Gastroesophageal sphincter (tissue), 4 donors: ENCODE measurements around the gene TEAD2. TPM values are rescaled to one million over a fixed set of nuclear protein-coding genes. Genes with fewer than 3 reads are reported as not detected.

Experiments
- ATAC-seq: fragments of 150-250 bp; one replicate; pipeline ENCODE4 v1.9.1; 2016; ENCODE audit warnings: mild to moderate bottlenecking, moderate library complexity
- H3K27ac ChIP-seq, 4 donors: fragments of 200-600 bp; sonication (generic) in 3 of 4; 1 replicate in 3 of 4; 2 replicates in 1 of 4; pipeline ENCODE4 v1.5.1; 2016 to 2019
- H3K27me3 ChIP-seq: fragments of 200-600 bp; sonication (generic); one replicate; pipeline ENCODE4 v1.5.1; 2019
- H3K36me3 ChIP-seq, 2 donors: fragments of 200-600 bp; sonication (generic); one replicate each; pipeline ENCODE4 v1.5.1; 2019; ENCODE audit warnings: control low read depth in 1 of 2
- H3K4me1 ChIP-seq, 3 donors: fragments of 200-600 bp; sonication (generic); 1 replicate in 2 of 3; 2 replicates in 1 of 3; pipeline ENCODE4 v1.5.1; 2016 to 2019; ENCODE audit warnings: control low read depth in 2 of 3
- H3K4me3 ChIP-seq, 2 donors: fragments of 200-600 bp; sonication (generic); one replicate each; pipeline ENCODE4 v1.5.1; 2019; ENCODE audit warnings: mild to moderate bottlenecking in 1 of 2, moderate library complexity in 1 of 2
- H3K9me3 ChIP-seq, 3 donors: fragments of 200-600 bp; sonication (generic); one replicate each; pipeline ENCODE4 v1.5.1; 2017 to 2019; ENCODE audit warnings: control low read depth in 2 of 3
- EP300 ChIP-seq: sonication (generic); formaldehyde crosslinking; IDR thresholded peaks from one replicate; pipeline ENCODE4 v1.6.1; 2017; ENCODE audit warnings: antibody characterized with exemption, mild to moderate bottlenecking
- POLR2A ChIP-seq, 2 donors: fragments of 450-650 bp; IDR thresholded peaks; one replicate each; pipeline ENCODE4 v1.6.1; 2017; ENCODE audit warnings: antibody characterized with exemption in 2 of 2, mild to moderate bottlenecking in 2 of 2, moderate library complexity in 1 of 2
- POLR2AphosphoS5 ChIP-seq: sonication (generic); formaldehyde crosslinking; IDR thresholded peaks from one replicate; pipeline ENCODE4 v1.6.1; 2017; ENCODE audit warnings: antibody characterized with exemption
- WGBS, 2 donors: methylation state at CpG; one replicate each; pipeline ENCODE4 v1.1.5; 2018; ENCODE audit warnings: low coverage in 1 of 2; 5-methylcytosine and 5-hydroxymethylcytosine counted together
- small RNA-seq, 4 donors: library from RNA; depleted of rRNA; stranded (forward); fragments of <200 nt; gene quantifications; one replicate each; pipeline ENCODE3, GENCODE V24; 2016
- total RNA-seq, 4 donors: library from RNA; depleted of rRNA; stranded (reverse); fragments of >200 nt; gene quantifications; one replicate each; pipeline ENCODE4 v1.1.0, GENCODE V29; 2016
- TF ChIP-seq, protein P1 (sequence below), 4 experiments: fragments of 200-600 bp in 2 of 4; fragments of 450-650 bp in 2 of 4; sonication (generic) in 1 of 4; IDR thresholded peaks; one replicate each; pipeline ENCODE4 v1.5.1; 2017 to 2019; ENCODE audit warnings: antibody characterized with exemption in 4 of 4, mild to moderate bottlenecking in 2 of 4, moderate library complexity in 2 of 4

TEAD2 gene
- total RNA-seq, 4 donors from 2014 or later, result 47.5 to 73.1 (median 51.1) TPM

DNA sequence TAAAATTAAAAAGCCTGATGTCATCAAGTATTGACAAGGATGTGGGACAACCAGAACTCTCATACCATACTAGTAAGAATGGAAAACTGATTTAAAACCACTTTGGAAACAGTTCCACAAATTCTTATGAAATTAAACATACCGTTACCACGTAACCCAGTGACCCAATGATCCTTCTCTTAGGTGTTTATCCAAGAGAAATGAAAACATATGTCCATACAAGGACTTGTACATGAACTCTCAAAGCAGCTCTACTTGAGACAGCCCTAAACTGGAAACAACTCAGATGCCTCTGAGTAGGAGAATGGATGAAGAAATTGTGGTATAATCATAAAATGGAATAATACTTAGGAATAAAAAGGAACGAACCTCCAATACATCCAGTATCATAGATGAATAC lies 64.8 kb downstream of the TEAD2 start:
- no peak overlapping the region for H3K27ac ChIP-seq
- 46 to 54% methylated on average over 3 of the region's 3 CpGs for WGBS, 2 donors
- no peak for ATAC-seq
- H3K36me3 ChIP-seq, result peaks cover 0 to 12% of the 10 kb centered on the region in 2 donors
- TF ChIP-seq POLR2AphosphoS5 (no peak), POLR2A (IDR thresholded peaks at IDR 0.05) (no peak), EP300 (no peak)
- TF ChIP-seq, protein P1, sequence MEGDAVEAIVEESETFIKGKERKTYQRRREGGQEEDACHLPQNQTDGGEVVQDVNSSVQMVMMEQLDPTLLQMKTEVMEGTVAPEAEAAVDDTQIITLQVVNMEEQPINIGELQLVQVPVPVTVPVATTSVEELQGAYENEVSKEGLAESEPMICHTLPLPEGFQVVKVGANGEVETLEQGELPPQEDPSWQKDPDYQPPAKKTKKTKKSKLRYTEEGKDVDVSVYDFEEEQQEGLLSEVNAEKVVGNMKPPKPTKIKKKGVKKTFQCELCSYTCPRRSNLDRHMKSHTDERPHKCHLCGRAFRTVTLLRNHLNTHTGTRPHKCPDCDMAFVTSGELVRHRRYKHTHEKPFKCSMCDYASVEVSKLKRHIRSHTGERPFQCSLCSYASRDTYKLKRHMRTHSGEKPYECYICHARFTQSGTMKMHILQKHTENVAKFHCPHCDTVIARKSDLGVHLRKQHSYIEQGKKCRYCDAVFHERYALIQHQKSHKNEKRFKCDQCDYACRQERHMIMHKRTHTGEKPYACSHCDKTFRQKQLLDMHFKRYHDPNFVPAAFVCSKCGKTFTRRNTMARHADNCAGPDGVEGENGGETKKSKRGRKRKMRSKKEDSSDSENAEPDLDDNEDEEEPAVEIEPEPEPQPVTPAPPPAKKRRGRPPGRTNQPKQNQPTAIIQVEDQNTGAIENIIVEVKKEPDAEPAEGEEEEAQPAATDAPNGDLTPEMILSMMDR (IDR thresholded peaks at IDR 0.05), result no peak
- H3K9me3 ChIP-seq, result no peaks in the 10 kb centered on the region
- H3K4me3 ChIP-seq, result no peak overlapping the region
- peaks cover 0 to 6% (median 0%) of the 10 kb centered on the region in 3 donors for H3K4me1 ChIP-seq
- H3K27me3 ChIP-seq, result no peaks in the 10 kb centered on the region

DNA sequence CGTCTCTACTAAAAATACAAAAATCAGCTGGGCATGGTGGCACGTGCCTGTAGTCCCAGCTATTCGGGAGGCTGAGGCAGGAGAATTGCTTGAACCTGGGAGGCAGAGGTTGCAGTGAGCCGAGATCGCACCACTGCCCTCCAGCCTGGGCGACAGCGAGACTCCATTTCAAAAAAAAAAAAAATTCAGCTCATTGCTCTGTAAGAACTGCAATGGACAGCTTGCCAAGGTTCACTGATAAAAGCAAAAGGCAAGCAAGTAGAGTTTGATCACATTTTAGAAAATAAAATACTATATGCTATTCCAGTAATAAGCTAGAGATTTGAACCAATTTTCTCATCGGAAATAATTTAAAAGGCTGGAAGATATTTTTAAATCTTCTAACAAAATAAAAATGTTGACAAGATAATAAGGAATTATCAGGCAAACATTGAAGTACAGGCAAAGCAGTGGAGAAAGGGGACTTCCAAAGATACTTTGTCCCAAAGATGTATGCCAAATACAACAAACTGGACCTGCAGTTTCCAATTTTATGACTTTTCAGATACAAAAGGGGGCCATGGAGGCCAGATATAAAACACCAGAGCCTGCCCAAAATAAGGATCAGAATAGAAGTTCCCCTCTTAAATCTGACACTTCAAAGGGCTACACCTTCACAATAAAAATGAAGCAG lies 66.9 kb downstream of the TEAD2 start:
- peaks cover 0 to 15% of the 10 kb centered on the region in 2 donors for H3K36me3 ChIP-seq
- no peaks in the 10 kb centered on the region for H3K27me3 ChIP-seq
- H3K9me3 ChIP-seq, result no peaks in the 10 kb centered on the region
- no peak overlapping the region for H3K27ac ChIP-seq
- ATAC-seq, result no peak
- no peak overlapping the region for H3K4me3 ChIP-seq
- 81 to 95% methylated on average over 2 to 8 of the region's 8 CpGs for WGBS, 2 donors
- TF ChIP-seq POLR2A (IDR thresholded peaks at IDR 0.05) (no peak), POLR2AphosphoS5 (no peak)
- no peaks in the 10 kb centered on the region for H3K4me1 ChIP-seq

DNA sequence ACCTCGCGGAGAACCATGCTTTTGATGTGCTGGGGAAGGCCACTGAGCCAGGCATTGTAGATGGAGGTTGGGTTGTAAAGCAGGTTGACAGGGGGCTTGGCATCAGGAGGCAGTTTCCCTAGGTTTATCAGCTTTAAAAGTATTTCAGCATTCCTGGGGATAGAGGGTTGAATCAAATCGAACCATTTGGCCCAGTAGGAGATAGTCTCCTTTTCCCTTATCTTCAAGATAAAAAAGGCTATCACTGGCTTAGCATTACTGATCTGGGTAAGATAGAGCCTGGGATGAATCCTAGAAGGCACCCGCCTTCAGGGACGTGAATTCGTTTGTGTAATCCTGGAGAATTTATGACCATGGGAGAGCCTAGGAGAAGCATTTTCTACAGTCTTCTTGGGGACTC lies 67.8 kb downstream of the TEAD2 start:
- no peak for ATAC-seq
- TF ChIP-seq, protein P1 (IDR thresholded peaks at IDR 0.05), result no peak
- TF ChIP-seq EP300, result no peak
- TF ChIP-seq POLR2AphosphoS5, result no peak
- no peak for TF ChIP-seq POLR2A (IDR thresholded peaks at IDR 0.05)
- Histone ChIP-seq H3K27me3 (no peaks in the 10 kb centered on the region), H3K4me1 (no peaks in the 10 kb centered on the region), H3K4me3 (no peak overlapping the region), H3K36me3 (peaks cover 0 to 15% of the 10 kb centered on the region in 2 donors), H3K9me3 (no peaks in the 10 kb centered on the region), H3K27ac (no peak overlapping the region)
- WGBS, 2 donors, result 77 to 88% methylated on average over 3 to 4 of the region's 6 CpGs

Small RNAs within 50 kb of the gene (small RNA-seq; reads per million reads assigned to genes)
- gene MIR4324, result 0 reads per million in 4 donors

Other genes with a start within 250 kb of the TEAD2 start
- 10 to 100 TPM in 3 of 4 donors, 1 to 10 TPM in 1; 6.5 to 19.8 (median 13.2) TPM for gene LIN7B, start 248.0 kb downstream of the TEAD2 start, total RNA-seq
- 1 to 10 TPM in 1 of 4 donors, not detected in 3; 1.8 TPM for gene C19orf73, start 243.3 kb downstream of the TEAD2 start, total RNA-seq
- gene PPFIA3, start 242.9 kb downstream of the TEAD2 start, total RNA-seq, result 1 to 10 TPM; 3.6 to 7.6 (median 5.0) TPM
- 1 to 10 TPM; 1.1 to 3.9 (median 1.8) TPM for gene HRC, start 207.0 kb downstream of the TEAD2 start, total RNA-seq
- gene TRPM4, start 204.6 kb downstream of the TEAD2 start, total RNA-seq, result 10 to 100 TPM; 16.3 to 38.5 (median 17.3) TPM
- 1 to 10 TPM; 1.9 to 3.7 (median 2.5) TPM for gene SLC6A16, start 37.2 kb downstream of the TEAD2 start, total RNA-seq
- 10 to 100 TPM in 2 of 4 donors, 1 to 10 TPM in 2; 4.9 to 18.9 (median 9.3) TPM for gene CD37, start 27.0 kb downstream of the TEAD2 start, total RNA-seq
- gene DKKL1, start 1.5 kb upstream of the TEAD2 start, total RNA-seq, result not detected
- gene KASH5, start 25.8 kb upstream of the TEAD2 start, total RNA-seq, result not detected
- gene PTH2, start 61.0 kb upstream of the TEAD2 start, total RNA-seq, result not detected
- not detected for gene GFY, start 63.0 kb upstream of the TEAD2 start, total RNA-seq
- gene SLC17A7, start 79.1 kb upstream of the TEAD2 start, total RNA-seq, result 1 to 10 TPM; 1.1 to 1.7 (median 1.2) TPM
- gene PIH1D1, start 89.4 kb upstream of the TEAD2 start, total RNA-seq, result 10 to 100 TPM; 67.2 to 82.4 (median 72.5) TPM
- gene ALDH16A1, start 90.8 kb upstream of the TEAD2 start, total RNA-seq, result 10 to 100 TPM; 11.8 to 34.4 (median 22.2) TPM
- gene FLT3LG, start 111.8 kb upstream of the TEAD2 start, total RNA-seq, result 10 to 100 TPM in 1 of 4 donors, 1 to 10 TPM in 3; 3.1 to 21.0 (median 7.6) TPM
- 1,000 to 10,000 TPM; 1,269 to 3,399 (median 2,205) TPM for gene RPL13A, start 125.2 kb upstream of the TEAD2 start, total RNA-seq
- 1,000 to 10,000 TPM; 2,443 to 5,156 (median 3,385) TPM for gene RPS11, start 134.0 kb upstream of the TEAD2 start, total RNA-seq
- gene FCGRT, start 150.2 kb upstream of the TEAD2 start, total RNA-seq, result 100 to 1,000 TPM in 3 of 4 donors, 10 to 100 TPM in 1; 78.6 to 255 (median 158) TPM
- gene RCN3, start 165.6 kb upstream of the TEAD2 start, total RNA-seq, result 10 to 100 TPM in 3 of 4 donors, 1 to 10 TPM in 1; 8.2 to 21.0 (median 12.0) TPM
- gene NOSIP, start 218.1 kb upstream of the TEAD2 start, total RNA-seq, result 10 to 100 TPM; 45.5 to 59.6 (median 51.8) TPM
- gene PRRG2, start 218.9 kb upstream of the TEAD2 start, total RNA-seq, result 1 to 10 TPM in 2 of 4 donors, not detected in 2; 1.0 to 1.1 TPM
- gene PRR12, start 228.8 kb upstream of the TEAD2 start, total RNA-seq, result 10 to 100 TPM in 3 of 4 donors, 1 to 10 TPM in 1; 9.3 to 24.1 (median 14.8) TPM